Type B pancreatic cell (in vitro differentiated cells): ENCODE data around the gene ITPA. TPM values are rescaled to one million over a fixed set of nuclear protein-coding genes. Genes with fewer than 3 reads are reported as not detected.

Source experiments
- DNase-seq: peaks from one replicate; pipeline ENCODE4 v3.0.0; 2021; ENCODE audit warnings: mixed read lengths; ENCODE audit not compliant: unreplicated experiment; ENCODE audit errors: extremely low spot score
- H3K27ac Mint-ChIP-seq: 2 replicates; pipeline ENCODE4 v1.8.0; 2021; ENCODE audit warnings: mild to moderate bottlenecking, mixed read lengths
- H3K27me3 Mint-ChIP-seq: 2 replicates; pipeline ENCODE4 v1.8.0; 2021; ENCODE audit warnings: mixed read lengths
- H3K36me3 Mint-ChIP-seq: 2 replicates; pipeline ENCODE4 v1.8.0; 2021; ENCODE audit warnings: mixed read lengths
- H3K4me1 Mint-ChIP-seq: one replicate; pipeline ENCODE4 v1.8.0; 2021; ENCODE audit warnings: mixed read lengths; ENCODE audit not compliant: unreplicated experiment
- H3K4me3 Mint-ChIP-seq: 2 replicates; pipeline ENCODE4 v1.8.0; 2021; ENCODE audit warnings: mild to moderate bottlenecking, mixed read lengths
- H3K9me3 Mint-ChIP-seq: 2 replicates; pipeline ENCODE4 v1.8.0; 2021; ENCODE audit warnings: mixed read lengths
- CTCF ChIP-seq: fragments of 200-600 bp; sonication (generic); conservative IDR thresholded peaks from 2 replicates; pipeline ENCODE4 v1.5.0; 2021; ENCODE audit warnings: antibody characterized with exemption, mild to moderate bottlenecking
- total RNA-seq: library from RNA; stranded (reverse); gene quantifications from 2 replicates; pipeline ENCODE4 v1.2.1, GENCODE V29; 2021; ENCODE audit warnings: low replicate concordance

Gene ITPA
- total RNA-seq, 1 donor from 2014 or later: 59.7 TPM

- Mint-ChIP-seq H3K9me3 (no peaks in the 10 kb centered on the region), H3K4me3 (peak within 1 kb of the TSS; percentile 95), H3K36me3 (no peaks in the 10 kb centered on the region), H3K4me1 (peaks cover 29% of the 10 kb centered on the region), H3K27me3 (peaks cover 14% of the 10 kb centered on the region), H3K27ac (peak within 1 kb of the TSS; percentile 79)
- DNase-seq: peak; percentile 85
- TF ChIP-seq CTCF: no peak
Observed at GRCh38 chr20:3172933-3173609, 36.2 kb upstream of the ITPA start, which contains the start of gene LZTS3. LZTS3 (minus strand) TSS chr20:3173549; CDS start chr20:3167163, 6,386 bp downstream.

- Mint-ChIP-seq H3K9me3 (no peaks in the 10 kb centered on the region), H3K27me3 (peaks cover 9% of the 10 kb centered on the region), H3K4me3 (peak overlapping the region; percentile 95), H3K27ac (peak overlapping the region; percentile 79), H3K36me3 (no peaks in the 10 kb centered on the region), H3K4me1 (peaks cover 24% of the 10 kb centered on the region)
- TF ChIP-seq CTCF: peak; percentile 63
- DNase-seq: peak; percentile 97
Observed at GRCh38 chr20:3173610-3174441, 35.5 kb upstream of the ITPA start.

GRCh38 chr20:3174442-3175261 lies 34.6 kb upstream of the ITPA start:
- Mint-ChIP-seq H3K27me3 (peaks cover 3% of the 10 kb centered on the region), H3K27ac (peak overlapping the region; percentile 79), H3K4me1 (peaks cover 22% of the 10 kb centered on the region), H3K9me3 (no peaks in the 10 kb centered on the region), H3K36me3 (no peaks in the 10 kb centered on the region), H3K4me3 (peak overlapping the region; percentile 95)
- no peak for TF ChIP-seq CTCF
- DNase-seq: no peak

GRCh38 chr20:3175270-3175669 lies 34.0 kb upstream of the ITPA start:
- Mint-ChIP-seq H3K4me1 (peaks cover 25% of the 10 kb centered on the region), H3K4me3 (peak overlapping the region; percentile 95), H3K9me3 (no peaks in the 10 kb centered on the region), H3K36me3 (no peaks in the 10 kb centered on the region), H3K27me3 (peaks cover 3% of the 10 kb centered on the region), H3K27ac (peak overlapping the region; percentile 79)
- no peak for TF ChIP-seq CTCF
- DNase-seq: no peak

- H3K27ac Mint-ChIP-seq: peak overlapping the region; percentile 52
- no peaks in the 10 kb centered on the region for H3K9me3 Mint-ChIP-seq
- peaks cover 3% of the 10 kb centered on the region for H3K36me3 Mint-ChIP-seq
- DNase-seq: no peak
- no peak overlapping the region for H3K4me3 Mint-ChIP-seq
- TF ChIP-seq CTCF: no peak
- peaks cover 21% of the 10 kb centered on the region for H3K4me1 Mint-ChIP-seq
- no peaks in the 10 kb centered on the region for H3K27me3 Mint-ChIP-seq
Observed at GRCh38 chr20:3177746-3178485, 31.4 kb upstream of the ITPA start.
